K562 (cell line): ENCODE data around the gene DYNLT2B.

Source experiments
- ARID2 ChIP-seq: fragments of 450-650 bp; IDR thresholded peaks from 2 replicates; pipeline ENCODE4 v1.6.1; 2017; ENCODE audit warnings: antibody characterized with exemption, mild to moderate bottlenecking
- ATF2 ChIP-seq: sonication (generic); formaldehyde crosslinking; IDR thresholded peaks from 2 replicates; pipeline ENCODE4 v1.8.1; 2022; ENCODE audit warnings: missing genetic modification reagents
- BRCA1 ChIP-seq, 2 experiments: fragments of 450-650 bp in 1 of 2; sonication (generic) in 1 of 2; formaldehyde crosslinking in 1 of 2; IDR thresholded peaks; 2 replicates each; pipeline versions ENCODE4 v1.5.0 to v1.6.1; 2017 to 2020; ENCODE audit warnings: mild to moderate bottlenecking in 1 of 2, missing genetic modification reagents in 1 of 2
- CTCF ChIP-seq, 3 experiments: IDR thresholded peaks in 2 of 3; conservative IDR thresholded peaks in 1 of 3; 2 replicates each; pipeline ENCODE4 v1.5.1; 2011 to 2012; ENCODE audit warnings: low read length in 3 of 3, mild to moderate bottlenecking in 3 of 3, control low read depth in 2 of 3, improper control_type of control experiment in 1 of 3, inconsistent platforms in 1 of 3, low read depth in 1 of 3, mixed read lengths in 1 of 3, moderate library complexity in 1 of 3; ENCODE audit not compliant: insufficient read depth in 2 of 3
- DEAF1 ChIP-seq: fragments of 450-650 bp; formaldehyde crosslinking; IDR thresholded peaks from 2 replicates; pipeline ENCODE4 v1.4.0; 2020; ENCODE audit warnings: mild to moderate bottlenecking, moderate library complexity
- JUND ChIP-seq, 2 experiments: IDR thresholded peaks; 2 replicates in 1 of 2; 3 replicates in 1 of 2; pipeline ENCODE4 v1.6.1; 2011; ENCODE audit warnings: borderline replicate concordance in 2 of 2, low read depth in 2 of 2, low read length in 2 of 2, improper control_type of control experiment in 1 of 2, missing biosample characterization in 1 of 2, missing genetic modification characterization in 1 of 2, missing genetic modification reagents in 1 of 2
- PHF8 ChIP-seq: fragments of 200-600 bp; sonication (generic); IDR thresholded peaks from 2 replicates; pipeline ENCODE4 v1.6.1; 2012; ENCODE audit warnings: mixed run types, mild to moderate bottlenecking, inconsistent platforms, low read length, moderate library complexity, borderline replicate concordance
- RAD21 ChIP-seq, 2 experiments: fragments of 250-450 bp in 1 of 2; fragments of 450-650 bp in 1 of 2; sonication (Bioruptor Pico) in 1 of 2; formaldehyde crosslinking in 1 of 2; IDR thresholded peaks in 1 of 2; conservative IDR thresholded peaks in 1 of 2; 2 replicates each; pipeline versions ENCODE4 v1.4.0 to v1.8.0; 2020 to 2022; ENCODE audit warnings: mild to moderate bottlenecking in 2 of 2, moderate library complexity in 1 of 2
- SMAD4 ChIP-seq: fragments of 250-450 bp; sonication (Bioruptor Pico); conservative IDR thresholded peaks from 2 replicates; pipeline ENCODE4 v1.8.0; 2021; ENCODE audit warnings: inconsistent platforms, mild to moderate bottlenecking, moderate library complexity
- ZBTB49 ChIP-seq: sonication (generic); formaldehyde crosslinking; IDR thresholded peaks from 2 replicates; pipeline ENCODE4 v1.8.0; 2022; ENCODE audit warnings: missing genetic modification reagents, mild to moderate bottlenecking, borderline replicate concordance
- ZNF3 ChIP-seq: fragments of 250-450 bp; sonication (Bioruptor Pico); IDR thresholded peaks from 2 replicates; pipeline ENCODE4 v1.5.0; 2021; ENCODE audit warnings: mild to moderate bottlenecking, moderate library complexity

DNA sequence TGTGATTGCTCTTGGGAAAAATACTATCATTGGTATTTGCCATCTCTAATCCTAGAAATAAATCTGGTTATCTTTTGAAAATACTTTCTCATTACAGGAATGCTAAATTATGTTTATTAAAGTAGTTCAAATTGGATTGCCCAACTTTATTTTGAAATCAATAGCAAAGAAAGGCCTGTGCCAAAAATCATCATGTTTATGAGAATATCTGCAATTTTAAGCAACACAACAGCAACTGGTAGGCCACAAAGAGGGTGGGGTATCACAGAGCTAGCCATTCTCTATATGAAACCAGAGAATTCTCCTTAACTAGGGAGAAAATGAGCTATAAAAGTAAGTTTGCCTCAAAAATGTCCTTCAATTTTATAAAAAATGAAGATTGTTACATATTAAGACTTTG is 32.0 kb upstream of the DYNLT2B start:
- TF ChIP-seq DEAF1 (CRISPR knock-in tag) (no peak), ZNF3 (CRISPR knock-in tag) (no peak), SMAD4 (no peak), RAD21 (CRISPR knock-in tag; conservative IDR thresholded peaks at IDR 0.05 in 1 of 2, IDR thresholded peaks at IDR 0.05 in 1 of 2) (no peak), ARID2 (no peak), ATF2 (no peak), CTCF (IDR thresholded peaks at IDR 0.05 in 2 of 3, conservative IDR thresholded peaks at IDR 0.05 in 1 of 3; ENCODE audit: insufficient read depth in 2 of 3, low read depth in 1 of 3, low read length in 3 of 3) (no peak), JUND (IDR thresholded peaks at IDR 0.05; ENCODE audit: borderline replicate concordance, low read depth, low read length) (no peak), JUND (tag; IDR thresholded peaks at IDR 0.05; ENCODE audit: borderline replicate concordance, low read depth, low read length) (no peak), PHF8 (no peak), BRCA1 (IDR thresholded peaks at IDR 0.05) (no peak), BRCA1 (CRISPR knock-in tag; IDR thresholded peaks at IDR 0.05) (no peak), ZBTB49 (CRISPR knock-in tag) (no peak)
